ENCODE data around the gene PHOX2B. TPM values are rescaled to one million over a fixed set of nuclear protein-coding genes. Genes with fewer than 3 reads are reported as not detected.
A peak's percentile ranks its signal among the peaks of the same experiment; 100 is the strongest.

The PHOX2B gene
- total RNA-seq, 1 donor from 2014 or later: not detected

DNA sequence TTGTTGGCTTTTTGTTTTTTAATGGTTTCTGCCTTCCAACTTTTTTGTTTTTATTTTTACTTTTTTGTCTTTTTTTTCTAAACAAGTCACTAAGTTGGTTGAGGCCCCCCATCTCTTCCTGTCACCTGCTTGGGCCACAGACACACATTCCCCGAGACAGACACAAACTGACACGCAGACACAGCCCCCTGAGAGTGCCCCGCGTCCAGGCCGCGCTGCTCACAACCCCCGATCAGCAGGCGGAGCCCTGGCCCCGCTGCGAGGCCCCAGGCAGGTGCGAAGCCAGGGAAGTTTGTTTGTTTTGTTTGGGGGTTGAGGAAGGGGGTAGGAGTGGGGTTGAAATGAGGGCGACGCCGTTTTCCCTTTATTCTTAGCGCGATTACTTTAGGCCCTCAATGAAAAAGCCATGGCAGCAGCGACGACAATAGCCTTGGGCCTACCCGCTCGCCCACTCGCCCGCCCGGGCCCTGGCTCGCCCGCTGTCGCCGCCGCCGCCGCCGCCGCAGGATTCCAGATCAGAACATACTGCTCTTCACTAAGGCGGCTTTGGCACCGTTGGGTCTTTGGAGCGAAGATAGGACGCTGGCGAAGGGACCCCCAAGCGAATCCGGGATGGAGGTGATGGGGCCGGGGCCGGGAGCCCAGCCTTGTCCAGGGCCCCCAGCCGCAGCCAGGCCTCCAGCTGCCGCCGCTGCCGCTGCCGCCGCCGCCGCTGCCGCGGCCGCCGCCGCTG lies 3.1 kb downstream of the PHOX2B start:
- H3K27me3 ChIP-seq (ENCODE audit: insufficient read depth, low read length): peaks cover 82% of the 10 kb centered on the region
- DNase-seq (ENCODE audit: low read depth): no peak
- no peak overlapping the region for H3K4me2 ChIP-seq (ENCODE audit: low read length)
- peaks cover 6% of the 10 kb centered on the region for H4K20me1 ChIP-seq (ENCODE audit: insufficient read depth, low read length)
- H3K4me1 ChIP-seq (ENCODE audit: insufficient read depth, low read length): peaks cover 2% of the 10 kb centered on the region
- H3K9me3 ChIP-seq (ENCODE audit: insufficient read depth, low read depth, low read length): peaks cover 3% of the 10 kb centered on the region
- H3K9ac ChIP-seq (ENCODE audit: low read length): no peak overlapping the region
- H2AFZ ChIP-seq (ENCODE audit: low read depth, low read length): no peak overlapping the region
- Mint-ChIP-seq H3K4me3 (ENCODE audit: unreplicated experiment) (no peak overlapping the region), H3K36me3 (ENCODE audit: low read depth, unreplicated experiment) (peaks cover 2% of the 10 kb centered on the region), H3K27me3 (ENCODE audit: low read depth, unreplicated experiment) (peaks cover 90% of the 10 kb centered on the region), H3K4me1 (ENCODE audit: low read depth, unreplicated experiment) (peaks cover 2% of the 10 kb centered on the region), H3K9me3 (ENCODE audit: unreplicated experiment) (peaks cover 24% of the 10 kb centered on the region), H3K27ac (ENCODE audit: unreplicated experiment) (peak overlapping the region; percentile 72)
- H3K27ac ChIP-seq (ENCODE audit: low read depth, low read length): no peak overlapping the region
- no peaks in the 10 kb centered on the region for H3K79me2 ChIP-seq (ENCODE audit: insufficient read depth, low read length)
- H3K4me3 ChIP-seq (ENCODE audit: insufficient read depth, low read depth, low read length): no peak overlapping the region
- no peaks in the 10 kb centered on the region for H3K36me3 ChIP-seq (ENCODE audit: insufficient read depth, low read length)
- TF ChIP-seq, protein P1, sequence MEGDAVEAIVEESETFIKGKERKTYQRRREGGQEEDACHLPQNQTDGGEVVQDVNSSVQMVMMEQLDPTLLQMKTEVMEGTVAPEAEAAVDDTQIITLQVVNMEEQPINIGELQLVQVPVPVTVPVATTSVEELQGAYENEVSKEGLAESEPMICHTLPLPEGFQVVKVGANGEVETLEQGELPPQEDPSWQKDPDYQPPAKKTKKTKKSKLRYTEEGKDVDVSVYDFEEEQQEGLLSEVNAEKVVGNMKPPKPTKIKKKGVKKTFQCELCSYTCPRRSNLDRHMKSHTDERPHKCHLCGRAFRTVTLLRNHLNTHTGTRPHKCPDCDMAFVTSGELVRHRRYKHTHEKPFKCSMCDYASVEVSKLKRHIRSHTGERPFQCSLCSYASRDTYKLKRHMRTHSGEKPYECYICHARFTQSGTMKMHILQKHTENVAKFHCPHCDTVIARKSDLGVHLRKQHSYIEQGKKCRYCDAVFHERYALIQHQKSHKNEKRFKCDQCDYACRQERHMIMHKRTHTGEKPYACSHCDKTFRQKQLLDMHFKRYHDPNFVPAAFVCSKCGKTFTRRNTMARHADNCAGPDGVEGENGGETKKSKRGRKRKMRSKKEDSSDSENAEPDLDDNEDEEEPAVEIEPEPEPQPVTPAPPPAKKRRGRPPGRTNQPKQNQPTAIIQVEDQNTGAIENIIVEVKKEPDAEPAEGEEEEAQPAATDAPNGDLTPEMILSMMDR (IDR thresholded peaks at IDR 0.05; ENCODE audit: insufficient read depth, low read depth, low read length): no peak
- no peak for TF ChIP-seq EZH2 (IDR thresholded peaks at IDR 0.05; ENCODE audit: insufficient read depth, low read length)
- no peak for FAIRE-seq

DNA sequence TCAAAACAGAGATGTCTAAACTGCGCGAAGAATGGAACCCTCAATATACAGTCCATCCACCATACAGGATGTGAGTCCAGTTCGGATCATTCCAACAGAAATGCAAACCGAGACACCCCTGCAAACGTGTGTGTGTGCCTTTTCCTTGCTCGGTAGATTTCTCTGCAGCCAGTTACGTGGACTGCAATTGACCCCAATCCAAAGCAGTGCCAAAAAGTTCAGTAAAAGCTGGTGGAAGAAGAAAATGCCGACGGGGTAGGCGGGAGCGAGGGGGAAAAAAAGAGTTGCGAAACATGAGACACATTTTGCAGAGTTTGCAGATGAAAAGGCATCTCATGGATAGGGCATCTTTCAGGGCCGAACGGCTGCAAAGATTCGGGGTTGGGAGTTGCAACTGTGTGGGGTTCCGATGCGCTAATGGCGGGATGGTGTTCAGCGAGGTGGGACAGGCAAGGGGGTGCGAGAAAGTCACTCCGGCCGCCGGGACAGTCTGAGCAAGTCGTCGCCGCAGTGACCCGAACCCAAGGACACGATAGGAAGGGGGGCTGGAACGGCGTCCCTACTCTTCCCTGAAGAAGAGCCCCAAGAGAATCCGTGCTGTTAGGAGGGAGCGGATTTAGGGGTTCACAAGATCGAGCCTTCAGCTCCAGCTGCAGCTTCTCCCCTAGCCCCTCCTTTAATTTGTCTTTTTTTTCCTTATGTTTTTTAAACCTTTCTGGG lies 3.8 kb downstream of the PHOX2B start:
- Histone ChIP-seq H3K79me2 (ENCODE audit: insufficient read depth, low read length) (no peaks in the 10 kb centered on the region), H3K4me2 (ENCODE audit: low read length) (no peak overlapping the region), H4K20me1 (ENCODE audit: insufficient read depth, low read length) (peaks cover 6% of the 10 kb centered on the region), H2AFZ (ENCODE audit: low read depth, low read length) (no peak overlapping the region), H3K9ac (ENCODE audit: low read length) (no peak overlapping the region), H3K27ac (ENCODE audit: low read depth, low read length) (no peak overlapping the region), H3K4me3 (ENCODE audit: insufficient read depth, low read depth, low read length) (no peak overlapping the region), H3K4me1 (ENCODE audit: insufficient read depth, low read length) (peaks cover 2% of the 10 kb centered on the region), H3K27me3 (ENCODE audit: insufficient read depth, low read length) (peaks cover 79% of the 10 kb centered on the region), H3K36me3 (ENCODE audit: insufficient read depth, low read length) (no peaks in the 10 kb centered on the region), H3K9me3 (ENCODE audit: insufficient read depth, low read depth, low read length) (peaks cover 3% of the 10 kb centered on the region)
- TF ChIP-seq, protein P1 (IDR thresholded peaks at IDR 0.05; ENCODE audit: insufficient read depth, low read depth, low read length): no peak
- TF ChIP-seq EZH2 (IDR thresholded peaks at IDR 0.05; ENCODE audit: insufficient read depth, low read length): no peak
- H3K4me1 Mint-ChIP-seq (ENCODE audit: low read depth, unreplicated experiment): peaks cover 2% of the 10 kb centered on the region
- peaks cover 90% of the 10 kb centered on the region for H3K27me3 Mint-ChIP-seq (ENCODE audit: low read depth, unreplicated experiment)
- DNase-seq (ENCODE audit: low read depth) (no peak), FAIRE-seq (no peak)
- H3K36me3 Mint-ChIP-seq (ENCODE audit: low read depth, unreplicated experiment): peaks cover 2% of the 10 kb centered on the region
- H3K4me3 Mint-ChIP-seq (ENCODE audit: unreplicated experiment): no peak overlapping the region
- peaks cover 23% of the 10 kb centered on the region for H3K9me3 Mint-ChIP-seq (ENCODE audit: unreplicated experiment)
- peak overlapping the region; percentile 60 for H3K27ac Mint-ChIP-seq (ENCODE audit: unreplicated experiment)

Data from astrocyte (in vitro differentiated cells and primary cell).